Spinal cord (tissue), 10 donors: ENCODE measurements around the gene STH. TPM values are rescaled to one million over a fixed set of nuclear protein-coding genes. Genes with fewer than 3 reads are reported as not detected.

Source experiments
- DNase-seq, 6 donors: peaks; one replicate each; pipeline versions ENCODE4 v3.0.0 to v3.0.0-alpha.2; 2013 to 2015; ENCODE audit warnings: low spot score in 6 of 6, low read depth in 4 of 6
- H3K27ac ChIP-seq: one replicate; pipeline ENCODE4 v1.5.1; 2013; ENCODE audit warnings: low read depth, low read length, control low read depth
- H3K27me3 ChIP-seq: one replicate; pipeline ENCODE4 v1.6.1; 2013; ENCODE audit warnings: low read length; ENCODE audit not compliant: control insufficient read depth, insufficient read depth
- H3K36me3 ChIP-seq: one replicate; pipeline ENCODE4 v1.6.1; 2013; ENCODE audit warnings: low read length; ENCODE audit not compliant: control insufficient read depth, insufficient read depth
- H3K4me1 ChIP-seq: one replicate; pipeline ENCODE4 v1.6.1; 2013; ENCODE audit warnings: low read length; ENCODE audit not compliant: control insufficient read depth, insufficient read depth
- H3K4me3 ChIP-seq: one replicate; pipeline ENCODE4 v1.5.1; 2013; ENCODE audit warnings: low read depth, low read length, control low read depth
- H3K9me3 ChIP-seq: one replicate; pipeline ENCODE4 v1.6.1; 2013; ENCODE audit warnings: low read length; ENCODE audit not compliant: control insufficient read depth, insufficient read depth
- WGBS: methylation state at CpG from one replicate; pipeline ENCODE4 v1.1.5; 2013; ENCODE audit warnings: missing lambda C conversion rate; ENCODE audit not compliant: insufficient coverage; 5-methylcytosine and 5-hydroxymethylcytosine counted together
- polyA plus RNA-seq, 2 donors: library from polyadenylated mRNA; unstranded; fragments of 120-200 nt; gene quantifications; one replicate each; pipeline ENCODE4 v1.2.1, GENCODE V29; 2013; ENCODE audit not compliant: insufficient read length in 2 of 2
- total RNA-seq, 2 donors: library from RNA; depleted of rRNA in 1 of 2; stranded (reverse); fragments of 120-200 nt in 1 of 2; fragments of >200 nt in 1 of 2; gene quantifications; one replicate each; pipeline versions ENCODE4 v1.2.3 to v1.2.4, GENCODE V29; 2013 to 2014
- donor health status: healthy.

Gene STH
- total and polyA plus RNA-seq, 4 donors, result 0.66 to 3.1 (median 2.4) TPM; not detected in 1

DNA sequence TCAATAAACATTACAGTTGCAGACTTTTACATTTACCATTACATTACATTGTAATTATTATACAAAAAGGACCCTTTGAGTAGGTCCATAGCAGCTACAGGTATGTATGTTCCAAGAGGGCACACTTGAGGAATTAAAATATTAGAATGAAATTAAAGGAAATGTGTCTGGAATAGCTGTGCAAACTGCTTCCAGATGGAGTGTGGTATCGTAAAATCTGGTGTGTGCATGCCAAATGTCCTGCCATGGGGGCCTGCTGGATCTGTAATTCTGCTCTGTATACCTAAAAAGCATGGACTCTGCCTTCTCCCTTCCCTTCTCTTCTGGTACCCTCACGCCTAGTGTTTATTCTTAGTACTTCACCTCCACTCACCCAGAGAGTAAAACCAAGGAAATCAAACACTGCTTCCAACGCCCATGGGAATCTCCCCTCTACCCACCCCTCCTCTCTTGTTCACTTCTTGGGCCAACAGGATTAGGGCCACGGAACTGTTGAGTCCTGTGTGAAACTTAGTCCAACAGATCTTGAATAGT lies 38.7 kb downstream of the STH start:
- WGBS, result 81% methylated on average over 4 of the region's 4 CpGs
- Histone ChIP-seq H3K36me3 (peaks cover 46% of the 10 kb centered on the region), H3K9me3 (no peaks in the 10 kb centered on the region), H3K4me1 (peaks cover 4% of the 10 kb centered on the region), H3K27ac (no peak overlapping the region), H3K4me3 (no peak overlapping the region), H3K27me3 (no peaks in the 10 kb centered on the region)
- DNase-seq, result no peak

DNA sequence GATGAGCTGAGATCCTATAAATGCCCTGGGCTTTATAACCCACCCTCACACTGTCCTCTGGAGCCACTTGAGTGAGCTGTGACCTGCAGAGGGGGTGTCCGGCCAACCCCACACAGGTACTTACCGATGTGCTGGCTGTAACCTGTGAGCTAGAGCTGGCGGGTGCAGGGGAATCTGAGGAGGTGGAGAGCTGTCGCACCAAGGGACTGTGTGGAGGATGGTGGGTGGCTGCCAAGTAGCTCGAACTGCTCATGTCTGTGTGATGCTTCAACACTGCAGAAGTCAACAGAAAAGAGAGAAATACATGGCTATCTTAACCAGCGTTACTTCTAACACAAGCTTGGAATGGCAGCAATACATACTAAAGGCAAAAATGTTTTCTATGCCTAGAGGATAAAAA lies 39.4 kb downstream of the STH start:
- H3K9me3 ChIP-seq, result no peaks in the 10 kb centered on the region
- H3K27me3 ChIP-seq, result no peaks in the 10 kb centered on the region
- H3K4me3 ChIP-seq, result no peak overlapping the region
- H3K4me1 ChIP-seq, result peaks cover 4% of the 10 kb centered on the region
- H3K36me3 ChIP-seq, result peaks cover 40% of the 10 kb centered on the region
- H3K27ac ChIP-seq, result no peak overlapping the region
- DNase-seq, result no peak
- WGBS, result 82% methylated on average over 3 of the region's 6 CpGs

DNA sequence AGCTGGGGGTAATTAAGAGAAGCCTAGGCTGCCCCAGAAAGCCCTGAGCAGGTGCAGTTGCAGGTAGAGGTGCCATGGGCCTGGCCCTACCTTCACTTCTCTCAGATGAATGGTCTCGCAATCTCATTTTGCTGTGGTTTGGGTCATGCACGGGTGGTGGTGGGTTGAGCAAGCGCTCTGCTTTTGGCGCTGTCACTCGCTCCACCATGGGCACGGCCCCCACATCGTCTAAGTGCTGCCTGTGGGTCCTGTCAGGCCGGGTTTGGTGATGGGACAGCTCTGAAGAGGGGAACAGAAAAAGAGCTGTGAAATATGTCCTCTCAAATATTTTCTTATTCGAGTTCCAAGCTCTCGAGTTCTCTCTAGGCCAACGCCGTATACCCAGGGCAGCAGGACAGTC lies 39.9 kb downstream of the STH start:
- DNase-seq, result no peak
- 86% methylated on average over 11 of the region's 12 CpGs for WGBS
- Histone ChIP-seq H3K36me3 (peaks cover 38% of the 10 kb centered on the region), H3K27me3 (no peaks in the 10 kb centered on the region), H3K4me1 (peaks cover 4% of the 10 kb centered on the region), H3K4me3 (no peak overlapping the region), H3K27ac (no peak overlapping the region), H3K9me3 (no peaks in the 10 kb centered on the region)

DNA sequence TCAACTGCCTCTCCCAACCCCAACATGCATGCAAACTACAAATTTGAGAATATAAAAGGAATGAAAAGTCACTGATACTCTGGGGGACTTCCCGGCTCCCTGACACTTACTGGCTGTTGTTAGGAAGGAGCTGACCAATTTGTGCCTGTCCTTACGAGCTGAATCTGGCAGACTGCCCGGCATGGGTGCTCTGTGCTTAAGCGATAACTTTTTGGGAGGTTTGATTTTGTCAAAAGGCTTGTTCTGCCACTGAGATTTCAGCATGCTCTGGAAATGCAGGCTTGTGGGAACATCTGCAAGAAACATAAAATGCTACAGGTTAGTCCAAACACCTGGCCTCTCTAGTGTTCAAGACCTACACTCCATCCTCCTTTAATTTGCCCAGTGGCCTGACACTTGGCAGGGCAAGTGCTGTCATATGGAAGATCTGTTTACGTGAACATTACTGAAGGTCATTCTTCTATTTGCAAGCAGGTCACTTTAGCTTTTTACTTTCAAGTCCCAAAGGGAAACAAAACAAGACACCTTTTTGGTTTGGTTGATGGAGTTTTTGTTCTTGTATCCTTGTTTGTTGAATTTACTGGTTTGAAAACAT lies 40.6 kb downstream of the STH start:
- 59% methylated on average over 4 of the region's 5 CpGs for WGBS
- H3K9me3 ChIP-seq, result no peaks in the 10 kb centered on the region
- H3K27me3 ChIP-seq, result no peaks in the 10 kb centered on the region
- no peak overlapping the region for H3K4me3 ChIP-seq
- H3K4me1 ChIP-seq, result peaks cover 4% of the 10 kb centered on the region
- DNase-seq, result no peak
- peaks cover 38% of the 10 kb centered on the region for H3K36me3 ChIP-seq
- H3K27ac ChIP-seq, result no peak overlapping the region

DNA sequence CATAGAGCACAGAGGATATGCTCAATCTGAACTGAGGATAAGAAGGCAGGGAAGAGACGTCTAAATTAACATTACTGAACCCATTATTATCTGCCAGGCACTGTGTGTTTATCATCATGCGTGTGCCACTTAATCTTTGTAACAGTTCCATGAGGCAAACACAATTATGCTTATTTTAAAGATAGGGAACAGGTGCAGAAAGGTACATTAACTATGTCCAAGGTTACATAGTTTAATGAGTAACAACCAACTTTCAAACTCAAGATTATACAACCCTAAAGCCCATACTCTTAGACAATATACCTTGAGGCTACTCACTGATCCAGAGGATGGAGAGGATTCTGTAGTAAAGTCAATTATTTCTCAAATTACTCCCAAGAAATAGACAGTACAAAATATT lies 43.2 kb downstream of the STH start:
- H3K4me3 ChIP-seq, result no peak overlapping the region
- H3K36me3 ChIP-seq, result peaks cover 25% of the 10 kb centered on the region
- no CpG with 5 or more reads among the region's 2 CpGs for WGBS
- H3K9me3 ChIP-seq, result no peaks in the 10 kb centered on the region
- H3K27me3 ChIP-seq, result no peaks in the 10 kb centered on the region
- H3K4me1 ChIP-seq, result peaks cover 4% of the 10 kb centered on the region
- no peak overlapping the region for H3K27ac ChIP-seq
- no peak for DNase-seq

DNA sequence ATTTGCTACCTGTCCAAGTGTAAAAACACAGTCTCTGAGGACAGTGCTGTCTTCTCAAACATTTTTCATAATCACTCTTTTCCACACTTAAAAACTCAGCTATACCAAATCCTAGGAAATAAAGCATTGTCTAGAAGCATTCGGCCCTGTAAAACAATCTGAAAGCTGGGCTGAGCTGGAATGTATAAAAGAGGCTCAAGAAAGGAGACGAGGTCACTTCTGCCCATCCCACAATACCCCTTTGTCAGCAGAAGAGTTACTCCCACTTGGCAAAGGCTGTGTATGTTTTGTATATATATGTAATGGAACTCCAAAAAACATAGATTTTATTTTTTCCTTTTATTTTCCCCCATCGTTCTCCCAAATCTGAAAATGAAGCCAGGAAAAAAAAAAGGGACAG lies 43.9 kb downstream of the STH start:
- Histone ChIP-seq H3K27ac (no peak overlapping the region), H3K36me3 (peaks cover 28% of the 10 kb centered on the region)
- WGBS, result no CpG with 5 or more reads among the region's 3 CpGs

DNA sequence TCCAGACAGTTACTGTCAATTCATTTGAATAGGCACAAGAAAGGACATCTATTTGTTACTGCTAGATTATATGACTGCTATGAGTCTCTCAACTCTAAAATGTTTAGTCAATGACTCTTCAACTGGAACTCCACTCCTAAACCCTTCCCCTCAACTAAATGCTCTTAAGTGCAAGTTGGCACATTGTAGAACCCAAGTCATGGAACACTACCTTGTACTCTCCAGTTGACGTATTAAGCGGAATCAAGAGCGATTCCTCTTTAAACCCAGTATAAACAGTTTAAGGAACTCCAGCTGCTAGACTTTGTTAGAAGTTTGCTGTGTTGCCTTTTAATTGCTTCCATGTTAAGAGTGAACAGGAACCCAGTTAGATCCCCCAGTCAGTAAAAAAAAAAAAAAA lies 44.6 kb downstream of the STH start:
- Histone ChIP-seq H3K36me3 (peaks cover 27% of the 10 kb centered on the region), H3K9me3 (no peaks in the 10 kb centered on the region), H3K27ac (no peak overlapping the region), H3K4me3 (no peak overlapping the region), H3K27me3 (no peaks in the 10 kb centered on the region), H3K4me1 (peaks cover 4% of the 10 kb centered on the region)
- WGBS, result no CpG with 5 or more reads among the region's 3 CpGs
- no peak for DNase-seq

More for the DNA sequence above, 43.9 kb downstream of the STH start:
- Histone ChIP-seq H3K4me3 (no peak overlapping the region), H3K9me3 (no peaks in the 10 kb centered on the region), H3K27me3 (no peaks in the 10 kb centered on the region), H3K4me1 (peaks cover 4% of the 10 kb centered on the region)
- no peak for DNase-seq

DNA sequence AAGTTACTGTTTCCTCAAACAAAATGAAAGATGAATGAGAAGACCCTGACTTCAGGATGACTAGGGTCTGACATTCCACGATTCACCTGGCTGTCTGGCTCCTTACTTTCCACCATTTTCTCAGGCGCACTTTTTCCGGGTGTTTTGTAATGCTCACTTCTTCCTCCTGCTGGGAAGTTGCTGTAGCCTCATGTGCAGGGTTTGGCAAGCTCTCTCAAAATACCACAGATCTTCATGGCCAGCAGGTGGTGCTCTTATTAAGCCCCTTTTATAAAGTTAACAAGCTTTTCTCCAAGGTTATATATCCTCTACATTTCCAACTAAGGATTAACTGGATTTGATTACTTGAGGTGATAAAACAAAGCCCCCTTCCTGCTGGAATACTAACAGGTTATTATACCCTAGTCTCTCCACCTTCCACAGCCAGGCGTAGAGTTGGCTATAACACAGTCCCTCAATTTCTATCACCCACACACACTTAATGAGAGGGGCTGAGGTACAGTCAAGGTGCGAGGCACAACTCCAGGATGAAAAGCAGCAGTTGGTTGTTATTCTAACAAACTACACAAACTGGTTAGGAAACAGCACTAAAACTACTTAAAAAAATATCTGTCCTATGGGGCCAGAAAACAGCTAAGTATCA lies 45.4 kb downstream of the STH start:
- WGBS, result 47% methylated on average over 4 of the region's 5 CpGs
- Histone ChIP-seq H3K27me3 (no peaks in the 10 kb centered on the region), H3K4me1 (no peaks in the 10 kb centered on the region), H3K9me3 (no peaks in the 10 kb centered on the region), H3K36me3 (peaks cover 23% of the 10 kb centered on the region), H3K4me3 (no peak overlapping the region), H3K27ac (no peak overlapping the region)
- DNase-seq, result peak; percentile 47 to 95 (median 63)

DNA sequence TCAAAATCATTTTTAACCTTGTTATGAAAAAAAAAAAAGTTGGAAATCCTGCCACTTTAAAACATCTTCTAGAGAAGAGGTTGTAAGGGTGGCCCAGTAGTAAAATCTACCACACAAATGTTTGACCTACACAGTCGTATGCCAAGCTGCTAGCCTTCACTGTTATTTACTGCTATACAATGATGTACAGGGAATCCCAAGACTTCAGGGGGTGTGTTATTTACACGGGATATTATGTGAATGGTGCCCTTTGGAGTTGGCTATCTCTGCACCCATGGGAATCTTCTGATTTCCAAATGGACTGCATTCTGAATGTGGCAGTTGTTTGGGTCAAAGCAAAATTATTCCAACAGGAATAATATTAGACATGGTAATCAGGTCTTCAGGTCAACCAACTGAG lies 45.9 kb downstream of the STH start:
- Histone ChIP-seq H3K4me3 (no peak overlapping the region), H3K27ac (no peak overlapping the region), H3K36me3 (peaks cover 26% of the 10 kb centered on the region), H3K4me1 (no peaks in the 10 kb centered on the region), H3K27me3 (no peaks in the 10 kb centered on the region), H3K9me3 (no peaks in the 10 kb centered on the region)
- no peak for DNase-seq
- WGBS, result no CpG with 5 or more reads among the region's 2 CpGs

DNA sequence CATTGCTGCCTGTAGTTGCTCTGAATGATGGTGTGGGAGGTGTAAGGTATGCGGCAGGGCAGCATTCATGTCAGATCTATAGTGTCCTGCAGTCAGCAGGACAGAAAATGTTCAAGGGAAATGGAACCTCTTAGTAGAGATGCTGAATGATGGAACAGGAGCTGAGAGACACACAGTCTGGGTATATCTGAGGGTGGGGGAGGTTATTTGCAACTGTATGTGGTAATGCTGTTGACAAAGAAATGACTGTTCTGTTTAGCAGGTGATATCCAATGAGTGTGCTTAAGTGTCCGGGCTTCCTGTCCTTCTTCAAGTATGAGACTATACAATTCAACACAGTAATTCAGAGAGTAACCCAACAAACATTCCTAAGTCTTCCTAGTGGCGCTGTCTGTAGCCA lies 46.6 kb downstream of the STH start:
- H3K9me3 ChIP-seq, result no peaks in the 10 kb centered on the region
- H3K4me3 ChIP-seq, result no peak overlapping the region
- 22% methylated on average over 1 of the region's 3 CpGs for WGBS
- H3K27me3 ChIP-seq, result no peaks in the 10 kb centered on the region
- DNase-seq, result no peak
- H3K4me1 ChIP-seq, result no peaks in the 10 kb centered on the region
- peaks cover 27% of the 10 kb centered on the region for H3K36me3 ChIP-seq
- H3K27ac ChIP-seq, result no peak overlapping the region
